NB4 (cell line): Measurements from ENCODE around the gene MPRIP.
"Not testable (repeated sequence)": the region's sequence is repeated elsewhere in the genome, so short reads cannot be mapped to it uniquely, and the experiment has no call there.

Experiments
- DNase-seq: peaks from one replicate; pipeline ENCODE4 v3.0.0; 2010; ENCODE audit warnings: low read depth
- H3K4me3 ChIP-seq: one replicate; pipeline ENCODE4 v1.5.1; 2011; ENCODE audit warnings: mild to moderate bottlenecking, low read depth, low read length, moderate library complexity
- MYC ChIP-seq: IDR thresholded peaks from 2 replicates; pipeline ENCODE4 v1.6.1; 2011; ENCODE audit warnings: low read depth, low read length
- POLR2A ChIP-seq: IDR thresholded peaks from 2 replicates; pipeline ENCODE4 v1.6.1; 2011; ENCODE audit warnings: mild to moderate bottlenecking; ENCODE audit not compliant: insufficient read length; ENCODE audit errors: extremely low read depth
- TF ChIP-seq, protein P1 (sequence below): IDR thresholded peaks from one replicate; pipeline ENCODE4 v1.5.1; 2012; ENCODE audit warnings: low read depth, low read length
- TF ChIP-seq, protein P2 (sequence below): IDR thresholded peaks from 2 replicates; pipeline ENCODE4 v1.6.1; 2011; ENCODE audit warnings: low read depth, low read length

MPRIP gene

DNA sequence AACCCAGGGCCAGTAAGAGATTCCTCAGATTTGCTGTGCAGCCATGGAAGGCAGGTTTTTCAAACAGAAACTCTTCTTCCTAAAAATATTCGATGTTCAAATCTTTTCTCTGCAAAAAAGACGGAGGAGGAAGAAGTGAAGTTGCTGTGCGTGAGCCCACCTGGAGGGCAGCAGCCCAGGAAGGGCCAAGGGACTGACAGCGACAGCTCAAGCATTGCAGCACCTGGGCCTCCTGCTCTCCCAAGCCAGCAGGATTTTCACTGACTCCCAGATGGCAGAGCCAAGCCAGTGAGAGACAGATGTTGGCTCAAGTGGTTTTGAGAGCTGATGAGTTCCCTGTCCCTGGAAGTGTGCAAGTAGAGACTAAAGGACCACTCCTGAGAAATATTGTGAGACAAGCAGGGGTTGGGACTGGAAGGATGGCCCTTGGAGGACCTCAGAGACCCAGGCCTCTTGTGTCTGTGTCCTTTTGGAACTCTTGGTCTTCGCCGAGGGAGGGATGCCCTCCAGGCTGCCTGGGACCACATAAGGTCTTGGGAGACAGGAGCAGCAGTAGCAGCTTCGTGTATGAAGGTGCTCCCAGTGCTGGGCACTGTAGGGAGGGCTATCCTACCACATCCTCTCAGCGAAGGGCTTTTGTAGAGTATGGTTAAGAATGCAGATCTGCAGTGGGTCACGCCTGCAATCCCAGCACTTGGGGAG lies 41.0 kb upstream of the MPRIP start:
- DNase-seq, result no peak
- H3K4me3 ChIP-seq, result no peak overlapping the region
- TF ChIP-seq MYC, result no peak
- TF ChIP-seq, protein P1, sequence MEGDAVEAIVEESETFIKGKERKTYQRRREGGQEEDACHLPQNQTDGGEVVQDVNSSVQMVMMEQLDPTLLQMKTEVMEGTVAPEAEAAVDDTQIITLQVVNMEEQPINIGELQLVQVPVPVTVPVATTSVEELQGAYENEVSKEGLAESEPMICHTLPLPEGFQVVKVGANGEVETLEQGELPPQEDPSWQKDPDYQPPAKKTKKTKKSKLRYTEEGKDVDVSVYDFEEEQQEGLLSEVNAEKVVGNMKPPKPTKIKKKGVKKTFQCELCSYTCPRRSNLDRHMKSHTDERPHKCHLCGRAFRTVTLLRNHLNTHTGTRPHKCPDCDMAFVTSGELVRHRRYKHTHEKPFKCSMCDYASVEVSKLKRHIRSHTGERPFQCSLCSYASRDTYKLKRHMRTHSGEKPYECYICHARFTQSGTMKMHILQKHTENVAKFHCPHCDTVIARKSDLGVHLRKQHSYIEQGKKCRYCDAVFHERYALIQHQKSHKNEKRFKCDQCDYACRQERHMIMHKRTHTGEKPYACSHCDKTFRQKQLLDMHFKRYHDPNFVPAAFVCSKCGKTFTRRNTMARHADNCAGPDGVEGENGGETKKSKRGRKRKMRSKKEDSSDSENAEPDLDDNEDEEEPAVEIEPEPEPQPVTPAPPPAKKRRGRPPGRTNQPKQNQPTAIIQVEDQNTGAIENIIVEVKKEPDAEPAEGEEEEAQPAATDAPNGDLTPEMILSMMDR, result no peak
- TF ChIP-seq POLR2A, result no peak
- TF ChIP-seq, protein P2, sequence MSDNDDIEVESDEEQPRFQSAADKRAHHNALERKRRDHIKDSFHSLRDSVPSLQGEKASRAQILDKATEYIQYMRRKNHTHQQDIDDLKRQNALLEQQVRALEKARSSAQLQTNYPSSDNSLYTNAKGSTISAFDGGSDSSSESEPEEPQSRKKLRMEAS, result no peak

DNA sequence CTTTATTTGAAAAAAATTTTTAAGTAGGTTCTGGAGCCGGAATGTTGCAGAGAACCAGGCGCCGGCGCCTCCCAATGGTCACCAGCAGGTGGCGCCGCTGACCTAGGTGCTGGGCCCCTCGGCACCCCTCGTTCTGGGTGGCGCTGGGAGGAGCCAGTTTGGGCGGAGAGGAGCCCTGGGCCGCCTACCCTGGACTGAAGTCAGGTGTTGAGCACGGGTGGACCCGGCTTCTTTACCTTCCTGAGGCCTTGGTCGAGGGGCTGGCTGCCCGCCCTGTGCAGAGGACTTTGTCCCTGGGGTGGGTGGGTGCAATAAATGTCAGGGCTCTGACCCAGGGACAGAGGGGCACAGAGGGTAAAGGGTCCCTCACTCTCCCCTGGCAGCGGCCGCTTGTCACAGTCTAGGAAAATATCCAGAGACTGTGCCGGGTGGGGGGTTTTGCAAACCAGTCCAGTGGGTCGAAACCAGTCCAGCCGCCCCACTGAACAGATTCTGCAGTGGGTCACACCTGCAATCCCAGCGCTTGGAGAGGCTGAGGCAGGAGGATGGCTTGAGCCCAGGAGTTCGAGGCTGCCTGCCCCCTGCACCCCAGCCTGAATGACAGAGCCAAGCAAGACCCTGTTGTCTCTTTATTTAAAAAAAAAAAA lies 40.3 kb upstream of the MPRIP start:
- H3K4me3 ChIP-seq, result no peak overlapping the region
- peak; percentile 79 for DNase-seq
- no peak for TF ChIP-seq MYC
- TF ChIP-seq, protein P1, result peak; percentile 96
- TF ChIP-seq, protein P2, result peak; percentile 14; the same call in 1 of the 2 replicates

DNA sequence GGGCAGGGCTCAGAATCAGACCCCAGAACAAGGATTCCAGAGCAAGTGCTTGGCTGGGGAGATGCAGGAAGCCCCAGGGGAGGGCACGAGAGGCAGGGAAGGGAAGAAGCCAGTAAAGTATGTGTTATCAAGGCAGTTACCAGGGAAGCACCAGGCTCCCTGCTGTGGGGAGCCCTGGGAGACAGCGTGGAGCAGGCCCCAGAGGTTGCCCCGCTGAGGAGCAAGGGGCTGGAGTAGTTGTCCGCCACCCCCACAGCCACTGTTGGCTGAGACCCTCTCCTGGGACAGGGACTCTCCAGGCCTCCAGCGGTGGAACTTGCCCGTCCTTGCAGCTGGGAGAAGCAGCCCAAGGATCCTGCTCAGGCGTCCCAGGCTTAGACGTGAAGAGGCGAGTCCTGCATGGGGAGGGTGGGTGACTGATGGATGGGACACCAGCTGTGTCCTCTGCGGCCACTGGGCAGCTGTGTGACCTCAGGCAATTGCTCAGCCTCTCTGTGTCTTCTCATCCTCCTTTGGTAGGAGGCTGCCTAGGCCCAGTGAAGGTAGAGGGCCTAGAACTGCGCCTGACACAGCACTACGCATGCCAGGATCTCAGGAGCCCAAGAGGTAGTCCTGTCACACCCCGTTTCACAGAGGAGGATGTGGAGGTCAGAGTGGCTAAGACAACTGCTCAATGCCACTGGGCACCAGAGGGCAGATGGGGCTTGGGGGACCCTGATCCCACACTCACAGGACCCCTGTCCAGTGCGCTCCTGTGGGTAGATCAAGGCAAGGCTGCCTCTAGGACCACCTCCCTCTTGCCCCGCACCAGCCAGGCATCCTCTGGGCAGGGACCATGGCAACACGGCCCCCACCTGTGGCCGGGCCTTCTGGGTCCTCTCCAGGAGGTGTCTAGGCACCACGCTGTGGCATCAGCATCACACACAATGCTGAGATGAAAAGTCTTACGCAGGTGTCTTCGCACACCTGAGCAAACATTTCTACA lies 39.2 kb upstream of the MPRIP start:
- H3K4me3 ChIP-seq, DNase-seq: not testable (repeated sequence)

DNA sequence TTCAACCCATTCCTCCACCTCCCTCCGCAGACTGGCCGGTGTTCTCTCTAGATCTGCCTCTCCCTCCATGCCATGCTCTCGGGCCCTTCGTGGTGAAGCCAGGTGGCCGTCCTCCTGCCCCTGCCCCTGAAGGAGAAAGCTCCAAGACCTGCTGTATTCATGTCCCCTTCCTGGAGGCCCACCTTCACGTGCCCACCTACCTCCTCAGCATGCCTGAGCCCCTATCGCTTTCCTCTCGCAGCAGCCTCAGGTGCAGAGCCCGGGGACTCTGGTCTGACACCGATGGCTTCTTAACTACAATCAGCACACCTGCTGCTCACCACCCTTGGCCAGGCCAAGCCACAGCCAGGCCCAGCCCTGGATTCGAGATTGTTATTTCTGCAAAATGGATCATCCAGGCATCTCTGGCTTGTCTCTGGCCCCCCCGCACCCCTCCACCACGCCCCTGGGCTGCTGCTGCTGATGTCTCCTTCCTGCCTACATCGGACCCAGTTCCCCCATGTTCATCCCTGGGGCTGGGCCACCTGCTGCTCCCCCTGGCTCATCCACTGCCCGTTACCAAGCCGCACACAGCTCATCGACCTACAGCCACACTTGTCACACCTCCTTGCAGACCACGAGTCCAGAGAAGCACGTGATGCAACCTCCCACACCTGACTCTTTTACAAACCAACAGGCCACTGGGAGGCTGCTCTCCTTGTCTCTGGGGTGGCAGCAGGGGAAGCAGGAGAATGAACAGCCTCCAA lies 37.8 kb upstream of the MPRIP start:
- TF ChIP-seq, protein P2, result no peak
- TF ChIP-seq MYC, result no peak

DNA sequence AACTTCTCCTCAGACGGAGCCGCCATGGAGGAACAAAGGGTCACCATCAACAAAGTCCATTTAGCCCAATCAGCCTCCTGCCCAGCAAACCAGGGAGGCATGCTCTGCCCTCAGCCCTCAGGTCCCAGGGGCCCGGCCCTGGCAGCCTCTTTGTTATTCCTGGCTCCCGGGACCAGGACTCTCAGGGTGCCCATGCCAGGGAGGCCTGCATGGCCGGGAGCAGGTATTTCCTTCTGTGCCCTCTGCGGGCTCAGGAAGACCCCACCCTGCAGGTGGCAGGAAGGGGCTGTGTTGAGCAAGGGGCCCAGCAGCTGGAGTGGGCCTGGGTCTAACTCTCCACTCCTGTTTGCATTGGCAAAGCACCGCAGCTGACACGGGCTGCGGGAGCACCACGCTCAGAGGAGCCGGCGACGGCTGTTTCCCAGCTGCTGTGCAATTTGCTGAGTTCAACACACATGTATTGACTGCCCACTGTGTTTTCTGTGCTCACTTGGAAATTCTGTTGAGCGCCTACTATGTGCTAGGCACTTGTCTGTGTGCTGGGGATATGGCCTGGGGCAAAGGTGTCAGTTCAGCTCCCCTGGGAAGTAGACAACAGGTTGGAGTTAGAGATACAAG lies 37.2 kb upstream of the MPRIP start:
- H3K4me3 ChIP-seq, DNase-seq: not testable (repeated sequence)

More for the DNA sequence above, 37.8 kb upstream of the MPRIP start:
- H3K4me3 ChIP-seq, result no peak overlapping the region
- no peak for DNase-seq

DNA sequence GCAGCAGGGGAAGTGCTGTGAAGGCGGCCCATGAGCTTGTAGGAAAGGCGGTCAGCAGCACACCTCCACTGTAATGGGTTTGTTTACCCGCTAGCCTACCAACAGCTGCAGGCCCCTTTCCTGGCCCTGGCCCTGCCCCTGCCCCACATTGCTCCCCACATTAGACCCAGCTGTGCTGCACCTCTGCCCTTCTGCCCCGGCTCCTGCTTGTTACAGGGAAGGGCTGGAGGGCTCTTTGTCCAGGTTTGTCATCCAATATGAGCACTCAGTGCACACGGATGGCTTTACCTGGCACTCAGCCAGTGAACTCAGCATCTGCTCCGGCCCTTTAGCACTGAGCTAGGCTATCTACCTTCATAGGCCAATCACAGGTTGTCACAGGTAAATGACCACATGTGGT lies 34.4 kb upstream of the MPRIP start:
- not testable (repeated sequence) for DNase-seq, H3K4me3 ChIP-seq

DNA sequence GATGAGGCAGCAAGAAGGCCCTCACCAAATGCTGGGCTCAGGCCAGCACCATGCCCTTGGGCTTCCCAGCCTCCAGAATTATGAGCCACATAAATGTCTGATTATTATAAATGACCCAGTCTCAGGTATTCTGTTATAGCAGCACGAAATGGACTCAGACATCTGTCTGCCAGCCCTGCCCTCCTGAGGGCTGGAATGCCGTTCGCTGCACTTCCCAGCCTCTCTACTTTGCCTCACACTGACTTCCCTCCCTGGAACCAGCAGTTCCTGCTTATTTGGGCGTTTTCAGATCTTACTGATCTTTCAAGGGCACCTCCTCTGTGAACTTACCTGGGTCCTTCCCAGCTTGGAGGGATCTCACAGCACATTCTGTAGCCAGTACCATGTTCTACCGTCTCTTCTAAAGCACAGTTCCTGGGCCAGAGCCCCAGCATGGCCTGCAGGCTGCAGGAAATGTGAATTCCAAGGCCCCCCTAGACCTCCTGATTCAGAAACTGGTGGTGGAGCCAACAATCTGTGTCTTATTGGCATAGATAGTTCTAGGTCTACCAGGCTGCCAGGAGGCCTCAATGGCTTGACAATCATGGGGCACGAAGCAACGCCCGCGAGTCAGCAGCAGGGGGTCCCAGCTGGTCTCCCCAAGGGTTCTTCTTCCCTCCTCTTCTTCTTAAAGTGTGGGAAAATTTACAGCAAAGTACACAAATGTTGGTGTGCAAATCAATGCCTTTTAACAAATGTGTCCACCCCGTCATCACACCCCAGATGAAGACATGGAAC lies 33.4 kb upstream of the MPRIP start:
- DNase-seq, H3K4me3 ChIP-seq: not testable (repeated sequence)

DNA sequence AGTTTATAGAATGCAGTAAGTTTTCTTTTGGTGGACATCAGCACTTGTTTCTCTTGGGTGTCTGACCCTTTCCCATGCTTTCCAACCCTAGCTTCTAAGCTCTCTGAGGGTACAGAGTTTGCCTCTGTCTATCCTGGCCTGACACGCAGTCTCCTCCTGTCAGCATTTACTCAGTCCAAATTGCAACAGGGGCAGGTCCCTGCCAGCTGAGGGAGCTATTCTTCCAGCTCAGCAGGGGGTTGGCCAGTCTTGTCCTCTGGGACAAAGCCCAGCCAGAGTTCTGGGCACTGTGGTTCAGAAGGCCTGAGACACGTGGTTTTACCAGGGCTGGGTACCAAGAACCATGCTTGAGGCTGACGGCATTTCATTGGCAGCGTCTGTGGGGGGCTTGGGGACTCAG lies 32.3 kb upstream of the MPRIP start:
- not testable (repeated sequence) for H3K4me3 ChIP-seq, DNase-seq

DNA sequence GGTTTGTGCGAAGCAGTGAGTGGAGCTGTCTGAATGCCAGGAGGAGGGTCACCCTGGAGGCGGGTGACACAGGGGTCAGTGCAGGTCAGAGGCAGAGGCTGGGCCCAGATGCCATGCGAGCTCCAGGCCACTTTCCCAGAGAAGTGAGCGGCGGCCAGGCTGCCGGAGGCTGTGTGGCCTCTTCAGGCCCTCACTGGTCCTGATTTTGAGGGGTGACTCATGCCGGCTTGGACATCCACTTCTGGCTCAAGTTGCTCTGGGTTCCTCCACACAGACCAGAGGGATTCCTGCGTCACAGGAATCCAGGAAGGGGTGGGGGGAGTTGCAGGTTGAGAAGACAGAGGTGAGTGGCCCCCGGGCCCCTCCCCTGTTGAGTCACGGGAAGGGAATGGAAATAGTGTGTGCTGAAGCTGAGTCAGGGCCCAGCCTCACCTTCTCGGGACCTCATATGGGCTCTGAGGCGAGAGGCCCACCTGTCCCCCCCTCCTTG lies 31.7 kb upstream of the MPRIP start:
- not testable (repeated sequence) for DNase-seq

DNA sequence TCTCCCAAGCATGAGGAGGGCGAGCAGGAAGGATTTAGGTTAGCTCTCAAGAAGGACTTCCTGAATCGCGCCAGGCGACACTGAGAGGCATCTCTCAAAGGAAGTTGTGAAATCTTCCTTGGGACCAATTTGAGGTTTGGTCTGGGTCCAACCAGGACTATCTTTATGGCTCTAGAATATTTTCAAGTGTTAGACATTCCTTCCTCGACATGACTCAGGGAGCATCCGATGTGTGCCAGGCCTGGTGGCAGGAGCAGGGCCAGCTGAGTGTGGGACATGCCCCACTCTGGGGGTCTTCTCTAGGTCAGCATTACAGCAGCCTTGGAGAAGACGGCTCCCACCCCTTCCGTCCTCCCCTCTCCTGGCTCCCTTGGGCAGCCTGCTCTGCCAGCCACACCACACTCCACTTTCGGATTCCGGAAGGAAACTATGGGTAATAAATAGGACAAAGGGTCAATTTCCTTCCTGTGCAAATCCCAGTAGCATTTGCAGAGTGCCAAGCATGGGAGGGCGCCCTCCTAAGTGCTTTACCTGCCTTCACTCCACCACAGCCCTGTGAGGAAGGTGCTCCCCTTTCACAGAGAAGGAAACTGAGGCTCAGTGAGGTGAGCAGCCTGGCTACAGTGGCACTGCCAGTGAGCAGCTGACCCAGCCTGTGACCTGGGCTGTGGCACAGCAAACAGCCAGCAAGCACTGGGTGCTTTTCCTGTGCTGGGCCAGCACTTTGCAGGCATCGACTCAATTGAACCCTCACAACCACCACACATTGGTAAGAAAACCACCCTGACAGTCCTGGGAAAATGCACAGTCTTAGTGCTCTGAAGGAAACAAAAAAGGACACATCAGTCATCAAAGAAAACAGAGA lies 31.0 kb upstream of the MPRIP start:
- not testable (repeated sequence) for H3K4me3 ChIP-seq

More for the DNA sequence above, 31.7 kb upstream of the MPRIP start:
- H3K4me3 ChIP-seq, result not testable (repeated sequence)

DNA sequence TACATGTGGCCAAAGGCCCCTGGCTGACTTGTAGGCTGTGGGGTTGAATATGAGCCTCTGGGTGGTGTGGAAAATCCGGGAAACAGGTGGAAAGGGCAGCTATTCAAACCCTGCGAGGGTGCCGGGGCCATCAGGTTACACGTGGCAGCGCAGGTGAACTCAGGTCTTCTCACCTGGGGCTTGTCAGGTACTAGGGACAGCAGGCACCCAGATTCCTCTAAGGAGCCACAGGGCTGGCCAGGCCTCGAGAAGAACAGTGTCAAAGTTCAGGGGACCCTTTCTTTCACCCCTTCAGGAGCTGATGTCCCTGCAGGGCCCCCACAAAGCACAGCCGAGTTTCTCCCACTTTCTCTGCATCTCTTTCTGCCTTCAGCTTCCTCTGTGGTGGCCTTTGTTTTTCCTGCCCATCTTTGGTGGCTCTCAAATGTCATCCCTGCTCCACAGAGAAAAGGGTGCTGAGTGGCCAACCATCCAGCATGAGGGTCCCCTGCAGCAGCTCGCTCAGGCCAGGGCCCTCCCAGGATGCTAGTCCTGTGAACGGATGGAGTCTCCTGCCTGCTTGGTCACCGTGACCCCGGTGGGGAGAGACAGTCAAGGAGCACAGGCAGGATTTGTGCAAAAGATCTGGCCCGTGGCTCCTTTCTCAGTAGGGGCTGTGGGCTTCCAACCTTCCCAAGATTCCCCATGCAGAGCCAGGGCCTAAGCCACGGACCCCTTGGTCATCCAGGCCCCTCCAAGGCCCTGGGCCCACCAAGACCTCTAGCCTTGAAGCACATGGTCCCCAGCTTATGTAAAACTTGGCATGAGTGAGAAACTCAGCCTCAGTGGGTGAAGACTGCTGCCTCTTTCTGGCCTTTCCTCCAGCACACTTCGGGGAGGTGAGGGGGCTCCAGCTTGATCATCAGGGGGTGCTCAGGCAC lies 28.2 kb upstream of the MPRIP start:
- not testable (repeated sequence) for H3K4me3 ChIP-seq, DNase-seq

More for the DNA sequence above, 31.0 kb upstream of the MPRIP start:
- peak; percentile 63 for DNase-seq
